Lung (tissue), 12 donors: ENCODE results near the gene CBX4. TPM values are rescaled to one million over a fixed set of nuclear protein-coding genes. Genes with fewer than 3 reads are reported as not detected.

Source experiments
- ATAC-seq: fragments of 200-7000 bp; cut with Tn5 transposase; one replicate; pipeline ENCODE4 v1.9.1; 2020; ENCODE audit warnings: moderate number of reproducible peaks; ENCODE audit not compliant: insufficient read depth, low FRiP score
- DNase-seq, 3 donors: peaks; one replicate each; pipeline ENCODE4 v3.0.0-alpha.2; 2013 to 2017
- H3K27ac ChIP-seq, 2 donors: one replicate each; pipeline ENCODE4 v1.5.1; 2013; ENCODE audit warnings: mild to moderate bottlenecking in 2 of 2, moderate library complexity in 2 of 2, control low read depth in 1 of 2, inconsistent platforms in 1 of 2, low read depth in 1 of 2, low read length in 1 of 2
- H3K27me3 ChIP-seq, 3 donors: one replicate each; pipeline ENCODE4 v1.5.1; 2013; ENCODE audit warnings: low read length in 2 of 3; ENCODE audit not compliant: control insufficient read depth in 3 of 3, insufficient read depth in 3 of 3
- H3K36me3 ChIP-seq, 4 donors: one replicate each; pipeline ENCODE4 v1.5.1; 2013; ENCODE audit warnings: low read length in 4 of 4, mild to moderate bottlenecking in 1 of 4, moderate library complexity in 1 of 4; ENCODE audit not compliant: control insufficient read depth in 4 of 4, insufficient read depth in 4 of 4
- H3K4me1 ChIP-seq, 5 donors: one replicate each; pipeline ENCODE4 v1.5.1; 2013; ENCODE audit warnings: low read length in 5 of 5, mild to moderate bottlenecking in 2 of 5, moderate library complexity in 1 of 5; ENCODE audit not compliant: control insufficient read depth in 5 of 5, insufficient read depth in 5 of 5
- H3K4me3 ChIP-seq: one replicate; pipeline ENCODE4 v1.5.1; 2013; ENCODE audit warnings: mild to moderate bottlenecking, control low read depth, moderate library complexity
- H3K9ac ChIP-seq, 2 donors: one replicate each; pipeline ENCODE4 v1.5.1; 2013; ENCODE audit warnings: low read length in 2 of 2, control low read depth in 1 of 2; ENCODE audit not compliant: insufficient read depth in 1 of 2
- H3K9me3 ChIP-seq, 4 donors: one replicate each; pipeline ENCODE4 v1.5.1; 2013; ENCODE audit warnings: low read length in 3 of 4, mild to moderate bottlenecking in 1 of 4, moderate library complexity in 1 of 4; ENCODE audit not compliant: control insufficient read depth in 4 of 4, insufficient read depth in 3 of 4
- CTCF ChIP-seq: IDR thresholded peaks from 2 replicates; pipeline ENCODE4 v1.5.1; 2012; ENCODE audit warnings: mild to moderate bottlenecking; ENCODE audit errors: control extremely low read depth, extremely low read depth
- WGBS, 2 donors: extraction: QIAGEN DNeasy Blood & Tissue Kit; methylation state at CpG; one replicate each; pipeline ENCODE4 v1.1.7; 2013; 5-methylcytosine and 5-hydroxymethylcytosine counted together
- polyA plus RNA-seq, 2 donors: library from polyadenylated mRNA; stranded (reverse); fragments of 200-250 nt; gene quantifications; one replicate each; pipeline ENCODE4 v1.2.1, GENCODE V29; 2013
- total RNA-seq, 2 donors: library from RNA; depleted of rRNA in 1 of 2; stranded (reverse); fragments of >200 nt in 1 of 2; gene quantifications; one replicate each; pipeline ENCODE4 v1.2.1, GENCODE V29; 2014 to 2021
- donor health status: control.
- donor health status: control.
- donor health status: Bipolar disorder and iron deficiency.
- donor health status: healthy.
- donor health status: DM: yes; HTN: yes; CAD: no.

CBX4 gene
- total and polyA plus RNA-seq, 4 donors, result 12.8 to 32.0 (median 17.5) TPM

- H3K9ac ChIP-seq, result no peak overlapping the region
- peaks cover 0 to 13% (median 0%) of the 10 kb centered on the region in 5 donors for H3K4me1 ChIP-seq
- H3K36me3 ChIP-seq, result no peaks in the 10 kb centered on the region
- 40 to 48% methylated on average over 5 of the region's 5 CpGs for WGBS, 2 donors
- no peaks in the 10 kb centered on the region for H3K9me3 ChIP-seq
- no peak overlapping the region for H3K4me3 ChIP-seq
- H3K27me3 ChIP-seq, result peaks cover 0 to 11% (median 6%) of the 10 kb centered on the region in 3 donors
- H3K27ac ChIP-seq, result no peak overlapping the region
- no peak for ATAC-seq
- TF ChIP-seq CTCF, result no peak
- DNase-seq, result no peak
Measured at GRCh38 chr17:79862238-79862637, 23.0 kb upstream of the CBX4 start.

- WGBS, 2 donors, result 67 to 71% methylated on average over 26 of the region's 26 CpGs
- H3K9ac ChIP-seq, result no peak overlapping the region
- ATAC-seq (no peak), DNase-seq (peak; percentile 41 to 64 (median 57))
- TF ChIP-seq CTCF, result no peak
- peaks cover 0 to 11% (median 6%) of the 10 kb centered on the region in 3 donors for H3K27me3 ChIP-seq
- no peaks in the 10 kb centered on the region for H3K36me3 ChIP-seq
- no peak overlapping the region for H3K27ac ChIP-seq
- no peak overlapping the region for H3K4me3 ChIP-seq
- H3K4me1 ChIP-seq, result peaks cover 0 to 13% (median 0%) of the 10 kb centered on the region in 5 donors
- no peaks in the 10 kb centered on the region for H3K9me3 ChIP-seq
Measured at GRCh38 chr17:79861413-79862216, 22.4 kb upstream of the CBX4 start.

GRCh38 chr17:79859676-79860615, 20.7 kb upstream of the CBX4 start:
- Histone ChIP-seq H3K27me3 (peaks cover 0 to 11% (median 4%) of the 10 kb centered on the region in 3 donors), H3K9me3 (no peaks in the 10 kb centered on the region), H3K27ac (no peak overlapping the region), H3K36me3 (no peaks in the 10 kb centered on the region), H3K4me3 (no peak overlapping the region), H3K4me1 (peaks cover 0 to 10% (median 0%) of the 10 kb centered on the region in 5 donors), H3K9ac (no peak overlapping the region)
- WGBS, 2 donors, result 84 to 85% methylated on average over 38 of the region's 38 CpGs
- TF ChIP-seq CTCF, result no peak
- ATAC-seq (no peak), DNase-seq (peak in 1 of 3 donors; percentile 19)
